NCI-H526 treated with DMSO at 0.1 percent for 48 hours (cell line): Measurements from ENCODE around the gene MYO1F.
"Not testable (repeated sequence)": the region's sequence is repeated elsewhere in the genome, so short reads cannot be mapped to it uniquely, and the experiment has no call there.

Source experiments
- DNase-seq: peaks from one replicate; lab custom pipeline; 2025; lab: John Stamatoyannopoulos, UW

The MYO1F gene

DNA sequence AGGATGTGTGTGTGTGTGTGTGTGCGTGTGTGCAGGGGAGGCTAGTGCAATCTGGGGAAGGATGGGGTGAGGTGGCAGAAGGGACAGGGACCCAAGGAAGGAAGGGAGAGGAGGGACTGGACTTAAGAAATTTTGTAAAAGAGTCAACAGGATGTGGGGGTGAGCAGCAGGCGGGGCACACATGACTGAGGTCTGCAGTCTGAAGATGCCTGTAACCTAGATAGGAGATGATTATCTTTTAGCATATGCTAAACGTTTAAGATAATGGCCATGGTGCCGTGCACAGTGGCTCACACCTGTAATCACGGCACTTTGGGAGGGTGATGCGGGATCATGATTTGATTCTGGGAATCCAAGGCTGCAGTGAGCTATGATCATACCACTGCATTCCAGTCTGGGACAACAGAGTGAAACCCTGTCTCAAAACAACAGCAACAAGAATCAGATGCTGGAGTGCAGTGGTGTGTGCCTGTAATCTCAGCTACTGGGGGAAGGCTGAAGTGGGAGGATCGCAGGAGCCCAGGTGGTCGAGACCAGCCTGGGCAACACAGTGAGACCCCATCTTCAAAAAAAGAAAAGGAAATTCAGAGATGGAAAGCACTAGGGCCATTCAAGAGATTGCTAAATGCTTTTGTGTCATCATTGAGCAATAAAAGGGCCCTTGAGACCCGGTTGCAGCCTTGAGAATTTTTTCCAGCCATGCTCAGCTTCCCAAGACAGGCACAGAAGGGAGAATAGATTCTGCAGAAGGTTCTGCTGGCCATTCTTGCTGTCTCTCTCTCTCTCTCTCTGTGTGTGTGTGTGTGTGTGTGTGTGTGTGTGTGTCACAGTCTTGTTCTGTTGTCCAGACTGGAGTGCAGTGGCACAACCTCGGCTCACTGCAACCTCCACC lies 59.4 kb downstream of the MYO1F start:
- DNase-seq = no peak

DNA sequence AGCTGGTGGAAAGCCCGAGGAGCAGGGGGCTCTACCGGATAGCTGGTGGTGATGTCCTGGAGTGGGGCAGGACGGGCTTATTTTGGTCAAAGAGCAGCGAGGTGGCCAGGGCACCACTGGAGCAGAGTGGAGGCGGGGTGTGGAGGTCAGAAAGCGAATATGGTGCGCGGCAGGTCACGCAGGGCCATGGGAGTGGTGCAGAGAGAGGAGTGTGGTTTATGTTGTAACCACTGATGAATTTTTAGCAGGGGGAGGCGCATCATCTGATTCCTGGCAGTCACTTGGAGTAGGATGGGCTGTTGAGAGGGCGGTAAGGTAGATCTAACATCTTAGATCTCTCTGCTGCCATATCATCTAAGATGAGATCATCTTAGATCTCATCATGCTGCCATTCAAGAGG lies 61.9 kb downstream of the MYO1F start:
- no peak for DNase-seq

DNA sequence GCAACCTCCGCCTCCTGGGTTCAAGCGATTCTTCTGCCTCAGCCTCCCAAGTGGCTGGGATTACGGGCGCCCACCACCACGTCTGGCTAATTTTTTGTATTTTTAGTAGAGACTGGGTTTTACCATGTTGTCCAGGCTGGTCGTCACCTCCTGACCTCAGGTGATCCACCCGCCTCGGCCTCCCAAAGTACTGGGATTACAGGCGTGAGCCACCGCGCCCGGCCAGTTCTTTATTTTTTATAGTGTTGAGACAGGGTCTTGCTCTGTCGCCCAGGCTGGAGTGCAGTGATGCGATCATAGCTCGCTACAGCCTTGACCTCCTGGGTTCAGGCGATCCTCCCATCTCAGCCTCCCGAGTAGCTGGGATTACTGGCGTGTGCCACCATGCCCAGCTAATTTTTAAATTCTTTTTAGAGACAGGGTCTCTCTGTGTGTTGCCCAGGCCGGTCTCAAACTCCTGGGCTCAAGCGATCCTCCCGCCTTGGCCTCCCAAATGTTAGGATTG lies 62.7 kb downstream of the MYO1F start:
- not testable (repeated sequence) for DNase-seq

DNA sequence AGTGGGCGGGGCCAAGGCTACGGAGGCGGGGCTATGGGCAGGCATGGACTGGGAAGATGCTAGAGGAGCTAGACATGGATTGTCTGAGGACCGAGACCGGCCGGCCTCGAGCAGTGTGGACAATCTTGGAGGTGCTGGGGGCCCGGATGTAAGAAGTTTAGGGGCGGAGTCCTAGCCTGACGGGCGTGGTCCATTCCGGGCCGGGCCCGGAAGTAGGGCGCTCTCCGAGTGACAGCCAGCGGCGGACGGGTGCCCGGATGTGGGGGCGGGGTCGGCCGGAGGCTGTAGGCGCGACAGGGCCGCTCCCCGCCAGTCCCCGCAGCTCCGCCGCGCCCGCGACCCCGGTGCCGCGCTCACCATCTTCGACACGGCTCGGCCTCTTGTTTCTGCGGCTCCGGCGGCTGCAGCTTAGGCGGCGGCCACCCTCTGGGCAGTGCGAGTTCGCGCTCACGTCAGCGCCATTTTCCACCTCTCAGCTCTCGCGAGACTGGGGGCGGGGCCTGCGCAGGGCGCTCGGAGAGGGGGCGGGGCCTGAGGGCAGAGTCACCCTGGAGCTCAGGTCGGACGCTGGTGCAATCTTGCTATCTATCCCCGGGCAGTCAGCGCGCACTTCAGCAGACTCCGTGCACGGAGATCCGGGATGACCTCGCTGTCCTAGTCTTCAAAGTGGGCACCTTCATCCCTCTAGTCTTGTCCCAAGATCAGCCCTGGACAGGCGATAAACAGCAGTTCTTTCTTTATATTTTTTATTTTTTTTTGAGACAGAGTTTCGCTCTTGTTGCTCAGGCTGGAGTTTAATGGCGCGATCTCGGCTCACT lies 63.3 kb downstream of the MYO1F start, which contains the start of gene ZNF414:
Gene ZNF414, minus strand, starts transcription at position 481 of the 818 bp plus-strand sequence. Its CDS starts 121 bp downstream, at position 360.
- peak; percentile 63 for DNase-seq

DNA sequence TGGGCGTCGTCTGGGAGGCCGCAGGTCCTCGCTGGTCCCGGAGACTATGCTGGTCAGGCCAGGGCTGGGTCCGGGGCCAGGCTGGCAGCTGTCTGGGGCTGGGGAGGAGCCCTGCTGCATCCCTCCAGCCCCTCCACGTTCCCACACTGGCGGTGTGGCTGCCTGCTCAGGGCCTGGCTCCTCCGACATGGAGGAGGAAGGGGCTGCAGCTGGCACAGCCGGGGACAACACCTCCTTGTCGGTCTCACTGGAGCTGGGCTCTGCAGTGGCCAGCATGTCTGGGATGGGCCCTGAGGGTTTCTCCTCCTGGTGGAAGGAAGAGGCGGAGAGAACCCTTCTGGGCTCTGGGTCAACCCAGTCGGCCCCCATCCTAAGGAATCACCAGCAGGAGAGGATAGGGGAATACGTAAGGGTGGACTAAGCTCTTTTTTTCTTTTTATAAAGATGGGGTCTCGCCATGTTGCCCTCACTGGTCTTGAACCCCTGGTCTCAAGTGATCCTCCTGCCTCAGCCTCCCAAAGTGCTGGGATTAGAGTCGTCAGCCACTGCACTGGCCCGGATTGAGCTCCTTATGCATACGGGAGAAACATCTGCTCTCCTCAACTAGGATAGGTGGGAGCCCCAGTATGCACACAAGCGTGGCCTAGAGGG lies 64.1 kb downstream of the MYO1F start:
- DNase-seq = no peak

DNA sequence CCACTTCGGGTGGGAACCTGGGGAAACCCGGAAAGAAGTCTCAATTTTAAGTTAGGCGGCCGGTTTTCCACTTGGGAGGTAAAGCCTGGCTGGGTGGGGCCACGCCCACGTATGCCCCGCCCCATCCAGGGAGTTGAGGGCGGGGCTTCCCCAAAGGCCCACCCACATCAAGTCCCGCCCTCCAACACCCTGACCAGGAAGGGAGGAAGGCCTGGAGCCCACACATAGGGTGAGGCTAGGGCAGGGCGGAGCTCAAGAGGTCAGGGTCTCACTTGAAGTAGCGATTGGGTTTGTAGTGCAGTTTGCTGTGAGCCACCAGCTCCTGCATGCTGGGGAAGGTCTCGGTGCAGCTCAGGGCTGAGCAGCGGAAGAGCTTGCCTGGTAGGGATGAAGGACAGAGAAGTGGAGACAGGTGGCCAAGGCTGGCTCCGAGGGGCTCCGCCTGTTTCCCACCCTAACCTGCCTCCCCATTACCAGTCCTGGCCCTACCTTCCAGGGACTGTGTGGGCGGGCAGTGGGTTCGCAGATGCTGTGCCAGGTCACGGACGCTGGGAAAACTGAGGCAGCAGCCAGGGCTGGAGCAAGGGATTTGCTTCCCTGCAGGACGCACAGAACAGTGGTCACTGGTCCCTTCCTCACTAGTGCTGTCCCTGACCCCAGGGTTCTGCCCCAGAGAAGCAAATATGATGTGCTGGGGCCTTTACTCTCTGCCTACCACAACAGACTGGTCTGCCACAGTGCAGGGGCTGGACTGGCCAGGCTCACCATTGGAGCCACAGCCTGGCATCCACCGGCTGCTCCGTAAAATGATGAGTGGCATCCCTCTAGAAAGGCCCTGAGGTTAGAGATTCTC lies 64.9 kb downstream of the MYO1F start:
- DNase-seq = no peak

DNA sequence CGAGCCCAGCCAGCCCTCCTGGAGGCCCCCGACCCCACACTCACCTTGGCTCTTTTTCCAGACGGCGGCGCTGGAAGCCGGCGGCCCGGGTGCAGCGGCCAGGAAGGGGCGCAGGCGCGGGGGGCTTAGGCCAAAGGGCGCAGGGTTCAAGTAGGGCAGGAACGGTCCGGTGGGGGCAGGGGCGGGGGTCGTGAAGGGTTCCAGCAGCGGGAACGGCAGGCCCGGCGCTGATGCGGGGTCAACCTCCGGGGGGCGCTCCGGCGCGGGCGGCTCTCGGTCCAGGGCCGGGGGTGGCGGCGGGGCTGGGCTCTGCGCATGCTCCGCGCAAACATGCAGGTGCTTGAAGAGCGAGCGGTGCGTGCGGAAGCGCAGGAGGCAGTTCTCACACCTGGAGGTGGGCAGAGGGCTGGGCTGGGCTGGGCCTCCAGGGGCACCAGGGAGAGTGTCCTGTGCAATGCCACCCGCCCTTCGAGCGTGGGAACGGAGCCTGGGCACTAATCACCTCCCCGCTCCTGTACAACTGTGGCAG lies 65.6 kb downstream of the MYO1F start:
- DNase-seq = no peak

DNA sequence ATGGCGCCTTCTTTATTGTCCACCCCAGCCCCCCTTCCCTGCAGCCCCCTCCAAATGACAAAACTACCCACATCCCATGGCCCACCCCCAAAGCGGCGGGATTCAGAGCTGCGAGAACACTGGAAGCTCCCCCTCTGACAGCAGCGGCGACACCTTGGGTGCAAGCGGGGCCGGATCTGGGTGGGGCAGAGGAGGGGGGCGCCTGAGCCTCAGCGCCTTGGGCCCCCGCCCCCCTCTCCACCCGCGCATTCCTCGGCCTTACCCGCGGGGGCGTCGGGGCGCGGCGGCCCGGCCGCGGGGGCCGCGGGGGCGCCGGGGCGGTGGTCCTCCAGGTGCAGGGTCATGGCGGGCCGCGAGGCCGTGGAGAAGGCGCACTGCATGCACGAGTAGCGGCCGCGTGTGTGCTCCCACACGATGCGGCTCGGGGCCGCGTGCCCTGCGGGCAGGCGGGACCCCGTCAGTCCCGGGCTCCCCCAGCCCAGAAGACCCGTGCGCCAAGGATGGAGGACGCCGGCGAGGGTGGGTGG lies 66.6 kb downstream of the MYO1F start:
- DNase-seq = no peak

DNA sequence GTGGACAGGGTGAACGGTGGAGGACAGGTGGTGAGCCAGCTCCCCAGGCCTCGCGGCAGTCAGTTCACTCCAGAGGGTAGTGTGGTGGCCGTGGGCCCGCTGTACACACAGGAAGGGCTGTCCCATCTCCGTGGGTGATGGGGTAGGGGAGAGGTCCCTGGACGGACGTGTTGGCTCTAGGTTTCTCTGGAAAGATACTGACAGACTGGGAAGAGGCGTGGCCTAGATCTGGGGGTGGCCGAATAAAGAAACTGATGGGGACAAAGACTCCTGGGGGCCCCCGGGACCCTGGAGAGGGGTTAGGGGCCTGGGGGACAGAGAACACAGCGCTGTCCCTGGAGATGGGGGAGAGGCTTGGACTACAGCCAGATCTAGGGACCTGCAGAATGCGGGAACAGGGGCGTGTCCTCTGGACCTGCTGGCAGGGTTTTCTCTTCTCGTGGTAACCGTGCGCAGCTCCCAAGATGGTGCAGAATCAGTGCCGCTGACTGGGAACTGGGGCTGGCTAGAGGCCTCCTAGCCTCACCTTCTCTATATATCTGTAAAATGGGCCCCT lies 70.8 kb downstream of the MYO1F start:
- DNase-seq = peak; percentile 9

DNA sequence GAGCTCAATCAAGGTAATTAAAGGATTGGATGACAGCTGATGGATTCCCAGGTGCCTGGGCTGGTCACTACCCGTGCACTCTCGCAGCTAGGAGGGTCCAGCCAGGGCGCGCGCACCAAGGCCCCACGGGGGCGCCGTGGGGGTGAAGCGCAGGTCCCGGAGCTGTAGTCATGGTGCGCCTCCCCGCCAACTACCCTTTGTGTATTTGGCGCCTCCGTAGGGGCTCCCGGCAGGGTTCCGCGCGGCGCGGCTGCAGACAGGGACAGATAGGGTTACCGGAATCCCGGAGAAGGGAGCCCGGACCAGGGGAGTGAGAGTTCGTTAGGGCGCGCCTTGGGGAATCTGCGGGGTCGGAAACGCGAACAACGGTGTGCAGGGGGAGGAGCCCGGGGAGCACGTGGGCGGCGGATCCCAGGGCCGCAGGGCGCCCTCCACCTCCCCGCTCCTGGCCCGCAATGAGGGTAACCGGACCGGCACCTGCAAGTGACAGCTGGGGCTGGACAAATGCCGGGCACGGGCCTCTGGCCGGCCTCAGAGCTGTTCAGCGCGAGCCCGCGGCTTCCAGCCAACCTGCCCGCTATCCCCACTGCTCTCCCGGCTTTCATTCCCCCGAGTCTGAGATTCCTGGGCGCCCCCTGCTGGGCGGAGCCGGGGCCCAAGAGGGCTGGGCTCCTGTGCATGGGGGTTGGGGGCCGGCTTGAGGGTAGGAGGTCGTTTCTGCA lies 71.4 kb downstream of the MYO1F start:
- DNase-seq = peak; percentile 70

DNA sequence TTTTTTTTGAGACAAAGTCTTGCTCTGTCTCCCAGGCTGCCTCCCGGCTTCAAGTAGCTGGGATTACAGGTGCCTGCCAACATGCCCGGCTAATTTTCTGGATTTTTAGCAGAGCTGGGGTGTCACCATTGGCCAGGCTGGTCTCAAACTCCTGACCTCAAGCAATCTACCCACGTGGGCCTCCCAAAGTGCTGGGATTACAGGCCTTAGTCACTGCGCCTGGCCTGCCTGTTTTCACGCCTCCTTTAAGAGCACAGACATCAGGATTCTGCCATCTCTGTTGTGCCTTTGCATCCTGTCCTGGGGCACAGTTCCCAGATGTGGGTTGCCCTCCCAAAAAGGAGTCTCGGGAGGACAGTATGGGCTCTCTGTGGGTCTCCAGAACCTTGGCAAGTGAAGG lies 72.3 kb downstream of the MYO1F start:
- no peak for DNase-seq

DNA sequence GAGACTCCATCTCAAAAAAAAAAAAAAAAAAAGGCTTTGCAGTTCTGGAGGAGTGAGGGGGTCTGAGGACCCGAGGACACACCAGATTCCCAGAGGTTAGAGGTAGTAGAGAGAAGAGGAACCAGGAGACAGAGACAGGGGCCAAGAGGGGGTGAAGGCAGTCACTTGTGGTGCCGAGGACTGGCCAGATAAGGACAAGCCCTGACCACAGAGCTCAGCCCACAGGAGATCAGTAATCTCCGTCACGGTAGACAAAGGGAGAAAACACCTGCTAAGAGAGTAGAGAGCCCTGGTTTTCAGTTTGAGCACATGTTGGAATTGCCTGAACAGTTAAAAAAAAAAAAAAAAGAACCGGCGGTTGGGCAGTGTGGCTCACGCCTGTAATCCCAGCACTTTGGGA lies 73.1 kb downstream of the MYO1F start:
- DNase-seq = no peak

DNA sequence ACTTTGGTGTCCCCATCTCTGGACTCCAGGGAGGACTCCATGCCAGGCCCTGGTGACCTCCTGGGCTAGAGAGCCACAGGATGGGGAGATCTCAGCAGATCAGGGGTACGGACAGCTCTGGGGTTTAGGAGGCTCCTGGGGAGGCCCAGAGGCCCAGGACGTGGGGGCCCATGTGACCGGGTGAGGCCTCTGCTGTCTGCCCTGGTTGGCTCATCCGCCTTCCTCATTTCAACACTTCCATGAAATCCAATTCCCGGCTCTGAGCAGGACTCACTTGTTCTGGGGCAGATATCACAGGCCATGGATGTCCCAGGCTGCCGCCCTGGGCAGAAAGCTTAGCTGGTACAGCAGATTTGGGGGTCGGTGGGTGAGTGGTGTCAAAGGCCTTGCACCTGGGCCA lies 73.7 kb downstream of the MYO1F start:
- no peak for DNase-seq

DNA sequence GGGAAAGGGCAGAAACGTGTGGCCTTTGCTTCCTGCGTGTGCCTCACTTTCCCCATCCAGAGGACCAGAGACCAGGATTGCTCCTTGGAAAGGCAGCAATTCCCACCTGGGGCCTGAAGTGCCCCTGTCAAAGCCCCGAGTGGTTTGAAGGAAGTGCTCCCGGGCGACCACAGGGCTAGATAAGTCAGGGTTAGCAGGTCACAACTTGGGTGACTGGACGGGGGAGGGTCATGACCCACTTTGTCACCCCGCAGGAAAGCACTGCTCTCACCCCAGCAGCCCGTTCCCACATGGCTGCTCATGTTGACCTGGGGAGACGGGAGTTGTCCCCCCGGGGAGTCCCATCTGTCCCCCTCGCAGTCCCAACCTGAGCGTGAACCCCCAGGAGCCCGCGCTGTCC lies 75.3 kb downstream of the MYO1F start:
- DNase-seq = no peak

DNA sequence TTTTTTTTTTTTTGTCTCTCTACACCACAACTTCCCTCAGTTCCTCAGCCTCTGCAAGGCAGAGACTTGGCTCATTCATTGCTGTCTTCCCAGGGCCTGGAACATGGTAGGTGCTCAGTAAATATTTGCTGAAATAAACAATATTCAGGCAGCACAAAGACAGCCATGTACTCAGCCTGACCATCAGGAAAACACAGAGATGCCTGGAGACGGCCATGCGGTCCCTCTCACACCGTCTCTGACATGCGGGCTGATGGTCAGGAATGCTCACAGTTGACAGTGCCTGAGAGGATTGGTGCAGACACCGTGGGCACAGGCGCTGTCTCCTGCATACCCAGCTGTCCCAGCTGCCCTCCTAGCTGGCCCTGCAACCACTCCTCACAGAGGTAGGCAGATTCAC lies 75.7 kb downstream of the MYO1F start:
- no peak for DNase-seq

DNA sequence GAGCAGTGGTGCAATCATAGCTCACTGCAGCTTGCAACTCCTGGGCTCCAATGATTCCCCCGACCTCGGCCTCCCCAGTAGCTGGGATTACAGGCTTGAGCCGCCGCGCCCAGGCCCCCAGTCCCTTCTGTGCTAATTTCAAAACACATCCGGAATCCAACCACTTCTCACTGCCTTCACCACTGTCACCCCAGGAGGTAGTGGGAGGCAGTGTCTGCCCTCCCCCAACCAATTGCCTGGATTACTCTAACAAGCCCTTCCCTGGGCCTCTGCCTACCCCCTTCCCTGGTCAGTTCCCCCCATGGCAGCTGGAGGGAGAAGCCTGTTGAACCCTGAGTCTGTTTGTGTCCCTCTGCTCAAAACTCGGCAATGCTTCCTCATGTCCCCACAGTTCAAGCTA lies 77.1 kb downstream of the MYO1F start:
- no peak for DNase-seq

DNA sequence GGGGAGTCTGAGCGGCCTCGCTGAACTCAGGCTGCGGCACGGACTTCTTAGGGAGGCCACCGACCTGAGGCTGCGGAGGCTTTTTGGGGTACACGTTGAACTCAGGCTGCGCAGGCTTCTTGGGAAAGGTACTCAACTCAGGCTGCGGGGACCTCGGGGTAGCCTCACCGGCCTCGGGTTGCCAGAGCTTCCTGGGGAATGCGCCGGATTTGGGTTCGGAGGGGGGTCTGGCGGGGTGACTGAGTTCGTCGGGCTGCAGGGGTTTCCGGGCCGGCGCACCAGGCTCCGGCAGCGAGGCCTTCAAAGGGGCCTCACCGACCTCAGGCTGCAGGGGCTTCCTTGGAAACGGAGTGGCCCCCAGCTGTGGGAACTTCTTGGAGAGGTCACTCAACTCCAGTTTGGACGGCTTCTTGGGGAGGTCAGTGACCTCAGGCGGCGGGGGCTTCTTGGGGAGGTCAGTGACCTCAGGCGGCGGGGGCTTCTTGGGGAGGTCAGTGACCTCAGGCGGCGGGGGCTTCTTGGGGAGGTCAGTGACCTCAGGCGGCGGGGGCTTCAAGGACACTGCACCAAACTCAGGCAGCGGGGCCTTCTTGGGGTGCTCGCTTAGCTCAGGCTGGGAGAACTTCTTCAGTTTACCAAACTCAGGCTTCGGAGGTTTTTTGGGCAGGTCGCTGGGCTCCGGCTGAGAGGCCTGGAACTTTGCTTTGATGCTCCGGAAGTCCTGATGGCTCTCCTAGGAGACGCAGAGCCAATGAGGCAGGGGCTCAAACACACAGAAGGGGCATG lies 78.0 kb downstream of the MYO1F start:
- no peak for DNase-seq

DNA sequence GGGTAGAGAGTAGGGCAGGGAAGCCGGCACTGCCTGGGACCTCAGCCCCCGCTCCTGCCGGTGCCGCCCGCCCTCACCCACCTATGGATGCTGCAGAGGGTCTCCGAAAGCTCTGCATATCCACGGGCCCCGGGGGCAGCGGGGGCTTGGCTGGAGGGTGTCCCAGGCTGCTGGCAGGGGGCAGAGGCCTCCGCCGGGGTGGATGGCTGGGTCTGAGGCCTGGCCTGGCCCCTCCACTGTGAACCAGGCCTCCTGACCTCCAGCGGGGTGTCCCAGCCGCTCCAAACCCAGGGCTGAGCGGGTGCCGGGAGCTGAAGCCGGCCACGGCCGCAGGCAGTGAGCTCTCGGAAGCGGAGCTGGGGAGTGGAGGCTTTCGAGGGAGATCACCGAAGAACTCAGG lies 78.9 kb downstream of the MYO1F start:
- no peak for DNase-seq

DNA sequence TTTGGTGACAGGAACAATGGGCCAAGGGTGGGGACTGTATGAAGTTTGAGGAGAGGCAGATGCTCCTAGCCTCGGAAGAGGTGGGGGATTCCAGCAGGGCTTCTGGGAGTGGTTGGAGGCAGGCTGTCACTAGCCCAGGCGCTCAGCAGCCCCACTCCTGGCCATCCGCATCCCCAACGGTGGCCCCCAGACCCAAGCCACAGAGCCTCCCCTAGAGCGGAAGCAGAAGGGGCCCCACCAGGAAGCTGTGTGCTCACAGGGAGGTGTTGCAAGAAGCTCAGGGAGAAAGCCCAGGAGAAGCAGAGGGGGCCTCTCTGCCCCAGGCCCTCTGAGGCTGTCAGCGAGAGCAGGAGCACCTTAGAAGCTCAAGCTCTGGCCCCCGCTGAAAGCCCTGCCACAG lies 83.1 kb downstream of the MYO1F start:
- no peak for DNase-seq
